DMS 273 (cell line): ENCODE measurements around the gene SDSL.

Source experiments
- DNase-seq: peaks from one replicate; lab custom pipeline; 2025; ENCODE audit not compliant: unreplicated experiment; lab: John Stamatoyannopoulos, UW

SDSL gene

GRCh38 chr12:113445544-113446171 lies 23.5 kb downstream of the SDSL start:
- DNase-seq: no peak

GRCh38 chr12:113448873-113449272 lies 26.7 kb downstream of the SDSL start:
- no peak for DNase-seq

- no peak for DNase-seq
Observed at GRCh38 chr12:113449299-113449698, 27.1 kb downstream of the SDSL start.

- no peak for DNase-seq
Observed at GRCh38 chr12:113449839-113450238, 27.7 kb downstream of the SDSL start.

GRCh38 chr12:113452458-113452857 lies 30.3 kb downstream of the SDSL start:
- no peak for DNase-seq

GRCh38 chr12:113453330-113453729 lies 31.1 kb downstream of the SDSL start:
- DNase-seq: no peak

- no peak for DNase-seq
Observed at GRCh38 chr12:113456199-113456598, 34.0 kb downstream of the SDSL start.

GRCh38 chr12:113456761-113457160 lies 34.6 kb downstream of the SDSL start:
- no peak for DNase-seq

- no peak for DNase-seq
Observed at GRCh38 chr12:113457185-113457584, 35.0 kb downstream of the SDSL start.

- DNase-seq: no peak
Observed at GRCh38 chr12:113457710-113458109, 35.5 kb downstream of the SDSL start.

- DNase-seq: no peak
Observed at GRCh38 chr12:113459981-113460380, 37.8 kb downstream of the SDSL start.

GRCh38 chr12:113461666-113462065 lies 39.5 kb downstream of the SDSL start:
- peak; percentile 51 for DNase-seq

- peak; percentile 81 for DNase-seq
Observed at GRCh38 chr12:113462117-113462774, 40.1 kb downstream of the SDSL start.

- DNase-seq: peak; percentile 58
Observed at GRCh38 chr12:113462998-113463745, 41.0 kb downstream of the SDSL start.

GRCh38 chr12:113463746-113464451 lies 41.7 kb downstream of the SDSL start:
- DNase-seq: peak; percentile 58

GRCh38 chr12:113464452-113464775 lies 42.2 kb downstream of the SDSL start:
- peak; percentile 58 for DNase-seq

- DNase-seq: peak; percentile 56
Observed at GRCh38 chr12:113464852-113465719, 42.9 kb downstream of the SDSL start.

GRCh38 chr12:113465808-113466453 lies 43.8 kb downstream of the SDSL start:
- DNase-seq: peak; percentile 23

GRCh38 chr12:113466454-113467141 lies 44.4 kb downstream of the SDSL start:
- peak; percentile 68 for DNase-seq

- no peak for DNase-seq
Observed at GRCh38 chr12:113467142-113467501, 44.9 kb downstream of the SDSL start.
